D341Med (cell line): ENCODE results near the gene MZT1.

Experiments
- DNase-seq: peaks from one replicate; pipeline ENCODE4 v3.0.0; 2012; ENCODE audit warnings: low spot score

The MZT1 gene

GRCh38 chr13:72680353-72680752, 47.1 kb downstream of the MZT1 start:
- DNase-seq = no peak

GRCh38 chr13:72678312-72678711, 49.1 kb downstream of the MZT1 start:
- no peak for DNase-seq

- DNase-seq = no peak
Measured at GRCh38 chr13:72677431-72677830, 50.0 kb downstream of the MZT1 start.

DNA sequence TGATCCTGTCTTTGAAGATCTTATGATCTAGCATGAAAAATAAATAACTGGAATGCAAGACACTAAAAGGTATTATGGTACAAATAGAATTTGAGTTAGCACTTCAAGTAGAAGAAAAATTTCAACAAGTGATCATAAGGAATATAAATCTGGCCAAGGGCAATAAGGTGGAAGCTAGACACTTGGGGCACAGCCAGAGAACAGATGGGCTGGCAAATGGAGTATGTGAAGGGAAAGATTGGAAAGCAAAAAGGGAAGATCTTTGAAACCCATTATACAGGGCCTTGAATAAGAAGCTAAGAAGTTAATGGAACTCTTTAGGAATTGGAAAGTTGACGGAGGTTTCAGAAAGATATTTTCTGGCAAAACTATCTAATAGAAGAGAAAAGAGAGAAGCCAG, 61.0 kb downstream of the MZT1 start:
- no peak for DNase-seq

DNA sequence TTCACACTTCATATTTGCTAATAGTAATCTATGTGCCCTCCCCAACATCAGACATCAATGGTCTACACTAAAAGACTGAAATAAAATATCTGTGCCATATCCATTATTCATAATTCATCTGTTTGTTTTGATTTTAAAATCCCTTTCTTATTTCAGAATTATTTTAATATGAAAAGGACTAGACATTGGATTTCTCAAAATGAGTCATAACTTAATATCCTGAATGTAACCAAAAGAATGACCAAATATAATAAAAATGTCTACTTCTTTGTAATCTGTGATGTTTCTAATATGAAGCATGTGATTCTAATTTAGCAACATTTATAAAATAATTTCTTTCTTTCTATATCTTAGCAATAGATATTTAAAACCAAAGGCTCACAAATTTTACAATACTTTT, 64.9 kb downstream of the MZT1 start:
- no peak for DNase-seq
